GM10248 (cell line): ENCODE results near the gene SLC19A2.

Experiments used
- CTCF ChIA-PET: fragments of 300-600 bp; sonication (Branson Sonifier 250); formaldehyde crosslinking; extraction: SDS; loops from one replicate; lab custom pipeline; 2021; ENCODE audit warnings: antibody characterized with exemption; lab: Yijun Ruan, JAX
- POLR2A ChIA-PET: fragments of 350-650 bp; sonication (Branson Sonifier 250); formaldehyde crosslinking; extraction: SDS; loops from one replicate; lab custom pipeline; 2020; ENCODE audit warnings: antibody characterized with exemption; lab: Yijun Ruan, JAX
- DNase-seq: peaks from one replicate; pipeline ENCODE4 v3.0.0; 2012; ENCODE audit errors: extremely low spot score
- TF ChIP-seq, protein P1 (sequence below): IDR thresholded peaks from 2 replicates; pipeline ENCODE4 v1.5.1; 2012; ENCODE audit warnings: mild to moderate bottlenecking, low read depth; ENCODE audit errors: extremely low read depth, missing control alignments, control extremely low read depth

Gene SLC19A2

DNA sequence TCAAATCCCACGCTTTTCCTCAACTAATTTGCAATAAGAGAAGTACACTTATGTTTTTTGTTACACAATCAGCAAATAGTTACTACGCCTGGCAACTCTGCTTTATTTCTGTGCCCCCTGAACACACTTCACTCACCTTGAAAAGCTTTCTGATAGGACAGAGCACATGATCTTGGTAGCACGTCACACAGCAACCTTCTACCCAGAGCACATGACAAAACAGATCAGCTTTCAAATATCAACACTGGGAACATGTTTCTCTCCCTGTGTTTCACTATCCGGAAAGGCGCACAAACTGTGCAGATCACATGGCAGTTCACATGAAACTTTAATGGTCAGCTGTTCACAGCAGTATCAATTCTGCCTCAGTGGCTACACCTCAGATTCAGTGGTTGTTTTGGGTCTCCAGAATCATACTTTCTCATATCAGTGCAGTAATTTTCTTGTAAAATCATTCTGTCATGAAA, 2.2 kb downstream of the SLC19A2 start:
- CTCF ChIA-PET = no interaction called here
- no peak for DNase-seq
- POLR2A ChIA-PET = no interaction called here
- TF ChIP-seq, protein P1, sequence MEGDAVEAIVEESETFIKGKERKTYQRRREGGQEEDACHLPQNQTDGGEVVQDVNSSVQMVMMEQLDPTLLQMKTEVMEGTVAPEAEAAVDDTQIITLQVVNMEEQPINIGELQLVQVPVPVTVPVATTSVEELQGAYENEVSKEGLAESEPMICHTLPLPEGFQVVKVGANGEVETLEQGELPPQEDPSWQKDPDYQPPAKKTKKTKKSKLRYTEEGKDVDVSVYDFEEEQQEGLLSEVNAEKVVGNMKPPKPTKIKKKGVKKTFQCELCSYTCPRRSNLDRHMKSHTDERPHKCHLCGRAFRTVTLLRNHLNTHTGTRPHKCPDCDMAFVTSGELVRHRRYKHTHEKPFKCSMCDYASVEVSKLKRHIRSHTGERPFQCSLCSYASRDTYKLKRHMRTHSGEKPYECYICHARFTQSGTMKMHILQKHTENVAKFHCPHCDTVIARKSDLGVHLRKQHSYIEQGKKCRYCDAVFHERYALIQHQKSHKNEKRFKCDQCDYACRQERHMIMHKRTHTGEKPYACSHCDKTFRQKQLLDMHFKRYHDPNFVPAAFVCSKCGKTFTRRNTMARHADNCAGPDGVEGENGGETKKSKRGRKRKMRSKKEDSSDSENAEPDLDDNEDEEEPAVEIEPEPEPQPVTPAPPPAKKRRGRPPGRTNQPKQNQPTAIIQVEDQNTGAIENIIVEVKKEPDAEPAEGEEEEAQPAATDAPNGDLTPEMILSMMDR = no peak

DNA sequence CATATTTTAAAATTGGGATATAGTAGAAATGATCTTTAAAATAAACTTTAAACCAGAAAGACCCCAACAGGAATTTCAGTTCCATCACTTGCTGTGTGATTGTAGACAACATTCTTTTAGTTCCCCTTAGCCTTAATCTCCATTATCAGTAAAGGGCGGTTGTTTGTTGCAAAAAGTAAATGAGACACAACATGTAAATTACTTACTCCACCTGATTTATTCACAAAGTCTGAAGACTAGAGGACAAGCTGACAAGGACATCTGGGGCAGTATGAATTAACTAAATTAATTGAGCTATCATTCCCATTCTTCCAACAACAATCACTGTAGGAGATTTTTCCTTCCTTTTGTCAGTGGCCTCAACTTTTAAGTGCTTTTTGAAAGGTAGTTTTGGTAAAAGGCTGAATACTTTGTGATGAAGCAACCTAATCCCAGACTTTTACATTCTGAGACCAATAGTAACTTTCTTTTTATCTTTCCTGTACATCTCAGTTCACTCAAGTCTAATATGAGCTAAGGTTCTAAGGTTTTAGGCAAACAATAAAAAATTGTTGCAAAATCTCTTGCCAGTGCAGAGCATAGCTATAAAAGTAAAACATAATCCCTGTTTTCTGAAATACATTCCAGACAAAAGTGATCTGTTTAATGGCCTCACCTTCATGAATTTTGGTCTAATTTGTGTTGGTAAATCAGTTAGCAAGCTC, 6.2 kb downstream of the SLC19A2 start:
- TF ChIP-seq, protein P1 = no peak
- CTCF ChIA-PET = interaction anchor here (1.3 kb wide), 1 partner anchor 1137 kb away, joined by 3 read pairs; no protein-coding TSS in a partner anchor
- no peak for DNase-seq
- POLR2A ChIA-PET = no interaction called here

DNA sequence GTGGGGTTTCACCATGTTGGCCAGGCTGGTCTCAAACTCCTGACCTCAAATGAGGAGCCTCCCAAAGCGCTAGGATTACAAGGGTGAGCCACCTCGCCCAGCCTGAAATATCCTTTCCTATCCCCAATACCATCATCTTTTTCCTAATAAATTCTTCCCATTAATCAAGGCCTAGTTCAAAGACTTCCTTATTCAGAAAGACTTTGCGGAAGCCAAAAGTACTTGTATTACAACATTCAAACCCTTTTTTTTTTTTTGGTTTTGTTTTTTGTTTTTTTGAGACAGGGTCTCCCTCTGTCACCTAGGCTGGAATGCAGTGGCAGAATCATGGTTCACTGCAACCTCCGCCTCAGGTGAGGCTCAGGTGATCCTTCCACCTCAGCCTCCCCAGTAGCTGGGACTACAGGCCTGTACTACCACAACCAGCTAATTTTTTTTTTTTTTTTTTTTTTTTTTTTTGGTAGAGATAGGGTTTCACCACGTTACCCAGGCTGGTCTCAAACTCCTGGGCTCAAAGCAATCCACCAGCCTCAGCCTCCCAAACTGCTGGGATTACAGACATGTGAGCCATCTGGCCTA, 7.6 kb downstream of the SLC19A2 start:
- TF ChIP-seq, protein P1 = no peak
- no peak for DNase-seq
- POLR2A ChIA-PET = no interaction called here
- CTCF ChIA-PET = no interaction called here

DNA sequence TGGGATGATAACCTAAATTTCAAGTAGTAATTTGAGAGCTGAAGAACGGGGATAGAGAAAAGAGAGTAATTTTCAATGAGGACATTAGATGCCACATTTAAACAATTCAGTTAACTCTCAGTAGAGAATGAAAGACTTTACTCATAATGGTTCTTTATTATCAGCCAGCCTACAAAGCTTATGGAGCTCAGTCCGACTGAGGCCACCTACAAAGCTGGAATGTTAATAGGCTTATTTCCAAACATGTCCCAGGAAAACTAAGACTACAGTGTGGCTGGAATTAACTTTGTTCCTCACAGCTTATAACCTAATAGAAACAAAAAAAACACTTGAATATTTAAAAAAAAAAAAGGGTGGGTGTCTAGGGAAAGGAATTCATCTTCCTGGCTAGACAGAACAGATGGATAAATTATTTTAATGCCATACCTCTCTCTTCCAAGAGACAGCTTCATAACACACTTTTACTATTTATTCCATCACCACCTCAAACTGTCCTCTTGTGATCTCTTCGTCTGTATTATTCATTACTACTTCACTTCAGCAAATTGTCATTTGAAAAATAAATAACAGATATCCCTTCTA, 9.8 kb downstream of the SLC19A2 start:
- POLR2A ChIA-PET = no interaction called here

DNA sequence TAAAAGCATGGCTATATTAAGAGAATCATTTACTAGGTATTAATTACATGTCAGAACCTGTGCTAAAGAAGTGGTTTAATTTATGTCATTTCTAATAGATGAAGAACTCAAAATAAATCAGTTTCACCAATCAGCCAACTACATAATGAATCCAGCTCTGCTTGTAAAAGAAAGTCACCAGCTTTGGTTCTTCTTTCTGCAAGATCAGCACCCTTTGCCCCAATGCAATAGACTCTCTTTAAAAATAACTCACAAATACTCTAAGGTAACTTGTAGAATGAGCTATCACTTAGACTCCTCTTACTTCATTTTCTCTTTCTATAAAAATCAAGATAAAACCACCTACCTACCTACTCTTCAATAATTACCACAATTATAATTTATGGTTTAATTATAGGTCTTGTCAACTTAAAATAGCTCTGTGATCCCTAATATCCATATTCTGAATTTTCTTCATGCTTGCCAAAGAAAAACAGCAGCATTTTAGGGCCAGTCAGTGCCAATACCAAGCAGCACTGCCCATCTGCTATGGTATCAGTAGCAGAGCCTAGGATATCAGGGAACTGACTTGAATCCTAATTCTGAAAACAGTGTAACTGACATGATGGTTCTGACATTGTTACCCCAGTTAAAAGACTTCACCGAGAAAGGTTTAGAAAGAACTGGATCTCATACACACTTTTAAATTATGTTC, 11.3 kb downstream of the SLC19A2 start:
- CTCF ChIA-PET = interaction anchor here (0.8 to 1.4 kb wide), 2 partner anchors 13 to 838 kb away, joined by 3 read pairs; no protein-coding TSS in a partner anchor
- TF ChIP-seq, protein P1 = no peak
- DNase-seq = no peak
- POLR2A ChIA-PET = no interaction called here

More for the DNA sequence above, 9.8 kb downstream of the SLC19A2 start:
- TF ChIP-seq, protein P1 = no peak
- DNase-seq = no peak
- CTCF ChIA-PET = interaction anchor here (0.8 to 1.5 kb wide), 2 partner anchors 10 to 70 kb away, joined by 3 to 5 read pairs; no protein-coding TSS in a partner anchor

DNA sequence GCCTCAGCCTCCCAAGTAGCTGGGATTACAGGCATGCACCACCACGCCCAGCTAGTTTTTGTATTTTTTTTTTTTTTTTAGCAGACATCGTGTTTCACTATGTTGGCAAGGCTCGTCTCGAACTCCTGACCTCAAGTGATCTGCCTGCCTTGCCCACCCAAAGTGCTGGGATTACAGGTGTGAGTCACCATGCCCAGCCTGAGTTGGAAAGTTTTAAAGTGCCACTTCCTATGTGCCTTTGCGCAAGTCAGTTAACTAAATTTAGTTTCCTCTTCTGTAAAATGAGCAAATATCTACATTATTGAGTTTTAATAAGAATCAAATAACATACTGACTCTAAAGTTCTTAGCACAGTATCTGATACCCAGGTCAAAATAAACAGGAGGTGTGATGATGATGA, 12.4 kb downstream of the SLC19A2 start:
- no peak for DNase-seq
- TF ChIP-seq, protein P1 = no peak
- ChIA-PET POLR2A (no interaction called here), CTCF (interaction anchor here (1.4 kb wide), 1 partner anchor 836 kb away, joined by 3 read pairs; no protein-coding TSS in a partner anchor)
